HL-60/S4 treated with phorbol 12-myristate 13-acetate at 8.2 ng/mL for 4 days and 3 days (cell line): ENCODE data around the gene HCST.
"Not testable (repeated sequence)": the region's sequence is repeated elsewhere in the genome, so short reads cannot be mapped to it uniquely, and the experiment has no call there.

Source experiments
- in situ Hi-C: fragments of 300-500 bp; cut with MboI; formaldehyde crosslinking; loops from 2 replicates; pipeline ENCODE4 v1.15.0; 2022; ENCODE audit warnings: low sequenced_read_pairs

Gene HCST

GRCh38 chr19:35879068-35879467, 23.3 kb upstream of the HCST start:
- in situ Hi-C loops = loop anchor here (10.0 kb wide), 1 partner anchor 56 kb away; the partner anchor contains the start of gene LRFN3

GRCh38 chr19:35879770-35880317, 22.5 kb upstream of the HCST start:
- in situ Hi-C loops = loop anchor here (10.0 kb wide), 1 partner anchor 55 kb away; the partner anchor contains the start of gene LRFN3

GRCh38 chr19:35882114-35882832, 20.1 kb upstream of the HCST start:
- in situ Hi-C loops = no loop called here

DNA sequence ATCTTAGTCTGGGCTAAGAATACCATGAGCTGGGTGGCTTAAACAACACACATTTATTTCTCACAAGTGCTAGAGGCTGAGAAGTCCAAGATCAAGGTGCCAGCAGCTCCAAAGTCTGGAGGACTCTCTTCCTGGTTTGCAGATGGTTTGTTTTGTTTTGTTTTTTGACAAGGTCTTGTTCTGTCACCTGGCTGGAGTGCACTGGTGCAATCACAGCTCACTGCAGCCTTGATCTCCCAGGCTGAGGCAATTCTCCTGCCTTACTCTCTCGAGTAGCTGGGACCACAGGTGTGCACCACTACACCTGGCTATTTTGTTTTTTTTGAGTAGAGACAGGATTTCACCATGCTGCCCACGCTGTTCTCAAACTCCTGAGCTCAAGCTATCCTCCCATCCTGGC, 18.4 kb upstream of the HCST start:
- in situ Hi-C loops = no loop called here

DNA sequence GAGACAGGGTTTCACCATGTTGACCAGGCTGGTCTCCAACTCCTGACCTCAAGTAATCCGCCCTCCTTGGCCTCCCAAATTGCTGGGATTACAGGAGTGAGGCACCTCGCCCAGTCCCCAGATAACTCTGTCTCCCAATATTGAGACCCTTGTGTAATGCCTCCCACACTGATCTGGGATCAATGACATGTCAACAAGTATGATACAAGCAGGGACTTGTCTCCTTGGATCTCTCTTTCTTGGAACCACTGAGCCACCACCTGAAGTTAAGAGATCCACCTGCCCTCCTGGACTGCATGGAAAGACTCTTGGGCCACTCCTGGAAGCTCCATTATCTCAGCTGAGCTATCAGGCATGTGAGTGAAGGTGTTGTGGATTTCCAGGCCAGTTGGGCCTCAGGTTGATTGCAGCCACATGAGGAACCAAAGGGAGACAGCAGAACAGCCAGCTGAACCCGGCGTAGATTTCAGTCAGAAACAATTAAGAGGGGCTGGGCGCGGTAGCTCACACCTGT, 17.0 kb upstream of the HCST start:
- in situ Hi-C loops = no loop called here

- in situ Hi-C loops = no loop called here
Observed at GRCh38 chr19:35885904-35886303, 16.4 kb upstream of the HCST start.

GRCh38 chr19:35887197-35887596, 15.1 kb upstream of the HCST start:
- in situ Hi-C loops = no loop called here

DNA sequence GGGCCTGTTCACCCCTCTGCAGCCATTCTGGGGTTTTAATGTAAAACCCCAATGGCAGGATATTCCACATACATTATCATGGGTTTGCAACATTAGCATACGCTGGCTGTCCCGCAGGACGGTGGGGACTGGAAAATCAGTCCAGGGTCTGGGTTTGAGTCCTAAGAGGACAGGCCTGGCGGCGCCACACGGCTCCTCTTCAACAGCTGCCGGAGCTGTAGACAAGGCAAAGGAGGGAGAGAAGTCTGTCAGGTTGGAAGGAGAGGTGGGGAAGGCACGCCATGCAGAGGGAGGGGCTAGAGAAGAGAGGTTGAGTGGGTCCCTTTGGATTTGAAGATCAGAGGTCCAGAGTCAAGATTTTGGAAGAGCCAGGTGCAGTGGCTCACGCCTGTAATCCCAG, 13.9 kb upstream of the HCST start:
- in situ Hi-C loops = no loop called here

DNA sequence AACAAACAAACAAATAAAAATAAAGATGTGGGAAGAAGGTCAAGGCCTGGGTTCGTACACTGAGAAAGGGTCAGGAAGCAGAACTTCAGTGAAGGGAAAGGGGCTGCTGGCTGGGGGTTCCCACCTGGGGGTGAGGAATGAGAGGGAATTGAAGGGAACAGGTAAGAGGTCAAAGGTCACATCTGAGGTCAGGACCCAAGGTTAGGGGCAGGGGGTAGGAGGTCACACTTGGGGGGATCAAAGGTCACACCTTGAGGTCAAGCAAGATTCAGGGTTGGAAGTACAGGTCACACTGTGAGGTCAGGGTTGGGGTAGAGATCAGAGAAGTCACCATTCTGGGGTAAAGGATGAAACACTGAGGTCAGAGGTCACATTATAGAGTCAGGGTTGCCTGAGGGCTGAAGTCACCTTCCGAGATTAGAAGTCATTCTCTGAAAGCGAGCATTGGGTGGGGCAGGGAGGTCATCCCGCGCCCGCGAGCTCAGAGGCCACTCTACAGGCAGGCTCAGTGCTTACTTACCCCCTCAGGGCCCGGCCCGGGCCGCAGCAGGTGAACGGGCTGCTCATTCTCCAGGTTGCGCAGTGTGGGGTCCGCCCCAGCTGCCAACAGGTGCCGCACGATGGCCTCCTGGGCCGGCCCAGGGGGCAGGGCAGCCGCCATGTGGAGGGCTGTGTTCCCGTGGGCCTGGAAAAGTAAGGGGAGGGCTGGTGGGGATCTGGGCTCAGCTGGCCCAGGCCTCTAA, 12.8 kb upstream of the HCST start:
- in situ Hi-C loops = no loop called here

GRCh38 chr19:35890113-35890650, 12.1 kb upstream of the HCST start:
- in situ Hi-C loops = no loop called here

- in situ Hi-C loops = not testable (repeated sequence)
Observed at GRCh38 chr19:35891819-35892218, 10.5 kb upstream of the HCST start.

- in situ Hi-C loops = no loop called here
Observed at GRCh38 chr19:35894342-35894741, 8.0 kb upstream of the HCST start.

- in situ Hi-C loops = no loop called here
Observed at GRCh38 chr19:35895911-35896642, 6.3 kb upstream of the HCST start.

GRCh38 chr19:35896643-35897040, 5.7 kb upstream of the HCST start:
- in situ Hi-C loops = no loop called here

DNA sequence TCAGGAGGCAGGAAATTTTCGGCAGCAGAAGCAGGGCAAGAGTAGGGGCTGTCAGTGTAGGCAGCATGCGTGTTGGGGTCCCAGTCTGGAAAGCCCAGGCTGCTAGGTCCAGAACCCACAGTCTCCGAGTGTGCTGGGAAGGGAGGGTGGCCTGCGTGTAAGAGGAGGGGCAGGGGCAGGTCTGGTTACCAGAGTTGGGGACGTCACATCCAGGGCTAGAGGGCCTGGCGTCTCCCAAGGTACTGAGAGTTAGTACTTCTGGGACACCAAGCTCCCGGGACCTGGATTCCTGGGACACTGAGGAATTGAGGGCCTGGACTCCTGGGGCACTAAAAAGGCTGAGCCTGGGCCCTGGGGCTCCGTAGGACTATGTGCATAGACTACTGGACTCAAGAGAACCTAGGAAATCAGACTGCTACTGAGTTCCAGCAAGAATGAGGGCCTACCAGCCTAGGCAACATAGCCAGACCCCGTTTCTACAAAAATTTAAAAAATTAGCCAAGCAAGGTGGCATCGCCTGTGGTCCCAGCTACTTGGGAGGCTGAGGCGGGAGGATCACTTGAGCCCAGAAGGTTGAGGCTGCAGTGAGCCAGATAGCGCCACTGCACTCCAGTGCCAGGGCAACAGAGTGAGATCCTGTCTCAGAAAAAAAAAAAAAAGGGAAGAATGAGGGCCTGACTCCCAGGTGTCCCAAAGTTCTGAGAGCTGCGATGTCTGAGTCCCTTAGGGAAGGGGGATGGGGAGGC, 4.5 kb upstream of the HCST start:
- in situ Hi-C loops = no loop called here

DNA sequence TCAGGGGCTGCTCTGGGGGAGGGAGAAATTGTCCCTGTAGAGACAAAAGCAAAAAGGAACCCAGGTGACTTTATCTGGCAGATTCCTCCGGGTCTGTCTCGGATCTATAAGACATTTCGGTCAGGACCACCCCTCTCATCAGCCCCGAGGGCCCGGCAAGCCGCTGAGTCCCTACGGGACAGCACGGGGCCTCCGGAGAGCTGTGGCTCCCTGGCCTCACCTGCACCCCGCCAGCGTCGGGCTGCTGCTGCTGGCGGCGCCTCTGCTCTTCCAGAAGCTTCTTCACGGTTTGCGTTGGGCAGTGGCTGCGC, 3.9 kb upstream of the HCST start:
- in situ Hi-C loops = no loop called here

DNA sequence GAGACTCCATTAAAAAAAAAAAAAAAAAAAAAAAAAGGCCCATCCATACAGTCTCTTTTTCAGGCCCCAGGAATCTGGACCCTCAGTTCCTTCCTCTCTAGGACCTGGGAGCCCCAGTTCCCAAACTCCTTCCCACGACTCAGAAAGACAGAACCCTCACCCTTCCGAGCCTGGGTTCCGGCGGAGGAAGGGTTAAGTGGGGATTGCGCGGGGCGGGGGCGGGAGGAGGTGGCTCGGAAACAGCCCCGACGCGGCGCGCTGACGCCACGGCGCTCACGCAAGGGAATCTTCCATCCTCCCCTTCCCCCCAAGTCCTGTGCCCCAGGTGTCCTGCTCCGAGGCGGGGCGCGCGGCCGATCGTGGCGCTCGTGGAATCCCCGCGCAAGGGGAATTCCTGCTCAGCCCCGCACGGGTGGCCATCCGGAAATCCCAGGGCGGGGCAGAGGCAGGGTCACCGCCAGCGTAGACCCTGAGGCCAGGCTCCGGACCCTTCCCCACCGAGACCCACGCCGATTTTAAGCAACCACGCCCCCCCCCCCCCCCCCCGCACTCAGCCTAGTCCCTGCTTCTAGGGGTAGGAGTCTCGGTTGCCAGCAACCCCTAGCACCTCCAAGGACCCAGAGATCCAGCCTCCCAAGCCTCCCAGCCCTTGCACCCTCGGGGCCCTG, 2.6 kb upstream of the HCST start:
- in situ Hi-C loops = no loop called here

DNA sequence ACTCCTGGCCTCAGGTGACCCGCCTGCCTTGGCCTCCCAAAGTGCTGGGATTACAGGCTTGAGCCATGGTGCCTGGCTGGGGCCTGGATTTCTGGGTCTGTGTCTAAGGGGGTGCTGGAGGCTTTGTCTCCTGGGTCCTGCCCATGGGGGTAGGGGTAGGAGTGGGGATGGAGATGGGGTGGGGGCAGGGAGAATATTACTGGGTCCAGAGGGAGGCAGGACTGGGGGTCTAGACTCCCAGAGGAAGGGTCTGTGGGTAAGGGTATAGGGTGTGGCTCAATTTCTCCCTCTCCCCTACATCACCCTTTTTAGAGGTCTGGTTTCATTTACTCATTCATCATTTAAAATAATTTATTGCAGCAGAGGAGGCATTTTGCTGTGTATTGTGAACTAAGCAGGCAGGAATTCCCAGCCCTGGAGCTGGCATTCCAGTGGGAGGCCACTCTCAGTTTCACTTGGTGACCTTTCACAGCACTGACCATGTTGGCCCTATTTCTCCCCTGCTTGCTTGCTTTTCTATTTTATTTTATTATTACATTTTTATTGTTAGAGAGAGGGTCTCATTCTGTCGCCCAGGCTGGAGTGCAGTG, 1.2 kb upstream of the HCST start:
- in situ Hi-C loops = no loop called here

DNA sequence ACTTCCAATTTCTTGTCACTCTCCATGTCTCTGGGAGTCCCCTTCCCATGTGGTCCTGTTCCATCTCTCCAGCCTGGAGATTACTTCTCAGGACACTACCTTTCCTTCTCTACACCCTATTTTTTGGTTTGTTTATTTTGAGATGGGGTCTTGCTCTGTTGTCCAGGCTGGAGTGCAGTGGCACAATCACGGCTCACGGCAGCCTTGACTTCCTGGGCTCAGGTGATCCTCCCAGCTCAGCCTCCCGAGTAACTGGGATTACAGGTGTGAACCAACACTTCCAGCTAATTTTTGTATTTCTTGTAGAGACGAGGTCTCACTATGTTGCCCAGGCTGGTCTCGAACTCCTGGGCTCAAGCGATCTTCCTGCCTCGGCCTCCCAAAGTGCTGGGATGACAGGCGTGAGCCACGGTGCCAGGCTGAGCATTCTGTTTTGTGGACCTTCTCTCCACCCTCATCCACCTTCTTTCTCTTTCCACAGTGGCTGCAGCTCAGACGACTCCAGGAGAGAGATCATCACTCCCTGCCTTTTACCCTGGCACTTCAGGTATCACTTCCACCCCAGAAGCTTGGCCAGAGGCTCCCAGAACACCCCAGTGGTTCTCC, 644 bp downstream of the HCST start:
- in situ Hi-C loops = no loop called here
